Activated T-helper 1 cell treated with anti-CD3 and anti-CD28 coated beads, Interleukin-2, amount 50 U/mL, for 16 hours (primary cell): Measurements from ENCODE around the gene TDP1.
"Not testable (repeated sequence)": the region's sequence is repeated elsewhere in the genome, so short reads cannot be mapped to it uniquely, and the experiment has no call there.

Source experiments
- DNase-seq, 2 donors: peaks; one replicate each; pipeline ENCODE4 v3.0.0-alpha.2; 2020; ENCODE audit warnings: low read depth in 1 of 2, low spot score in 1 of 2

TDP1 gene

GRCh38 chr14:90042496-90043252 is 86.9 kb downstream of the TDP1 start:
- DNase-seq: no peak

- DNase-seq: no peak
Measured at GRCh38 chr14:90045616-90046015, 89.9 kb downstream of the TDP1 start.

GRCh38 chr14:90049390-90049789 is 93.7 kb downstream of the TDP1 start:
- no peak for DNase-seq

- no peak for DNase-seq
Measured at GRCh38 chr14:90050271-90050670, 94.5 kb downstream of the TDP1 start.

- DNase-seq: no peak
Measured at GRCh38 chr14:90053044-90053443, 97.3 kb downstream of the TDP1 start.

GRCh38 chr14:90054803-90055202 is 99.1 kb downstream of the TDP1 start:
- no peak for DNase-seq

- DNase-seq: no peak
Measured at GRCh38 chr14:90056826-90057225, 101.1 kb downstream of the TDP1 start.

- DNase-seq: no peak
Measured at GRCh38 chr14:90058876-90059458, 103.2 kb downstream of the TDP1 start.

- peak in 1 of 2 donors; percentile 14 for DNase-seq
Measured at GRCh38 chr14:90060312-90060964, 104.7 kb downstream of the TDP1 start.

GRCh38 chr14:90060965-90061684 is 105.4 kb downstream of the TDP1 start:
- DNase-seq: no peak

GRCh38 chr14:90061685-90062126 is 106.0 kb downstream of the TDP1 start, which contains the start of gene KCNK13:
TSS of gene KCNK13 (plus strand) at chr14:90061994. CDS start at chr14:90062206, 212 bp downstream.
- no peak for DNase-seq

- no peak for DNase-seq
Measured at GRCh38 chr14:90062127-90062794, 106.5 kb downstream of the TDP1 start.

- DNase-seq: no peak
Measured at GRCh38 chr14:90062822-90063539, 107.3 kb downstream of the TDP1 start.

- DNase-seq: no peak
Measured at GRCh38 chr14:90072350-90072749, 116.6 kb downstream of the TDP1 start.

- no peak for DNase-seq
Measured at GRCh38 chr14:90079576-90079975, 123.8 kb downstream of the TDP1 start.

- no peak for DNase-seq
Measured at GRCh38 chr14:90087433-90087832, 131.7 kb downstream of the TDP1 start.

- DNase-seq: no peak
Measured at GRCh38 chr14:90088176-90088575, 132.4 kb downstream of the TDP1 start.

GRCh38 chr14:90089486-90089885 is 133.8 kb downstream of the TDP1 start:
- not testable (repeated sequence) for DNase-seq

GRCh38 chr14:90091393-90091792 is 135.7 kb downstream of the TDP1 start:
- DNase-seq: no peak

- no peak for DNase-seq
Measured at GRCh38 chr14:90093942-90094595, 138.3 kb downstream of the TDP1 start.
